Activated CD4-positive, alpha-beta memory T cell treated with anti-CD3 and anti-CD28 coated beads, Interleukin-2, amount 10 ng/mL, durations not matched to agents 7 days and 5 days (primary cell): ENCODE data around the gene CCDC134. TPM values are rescaled to one million over a fixed set of nuclear protein-coding genes. Genes with fewer than 3 reads are reported as not detected.

ENCODE experiments used
- CTCF ChIA-PET: fragments of 350-600 bp; sonication (Branson Sonifier 250); formaldehyde crosslinking; loops from one replicate; lab custom pipeline; 2021; ENCODE audit warnings: antibody characterized with exemption, inconsistent platforms; lab: Charles Lee
- POLR2A ChIA-PET: fragments of 350-600 bp; sonication (Branson Sonifier 250); formaldehyde crosslinking; loops from one replicate; lab custom pipeline; 2021; ENCODE audit warnings: antibody characterized with exemption; lab: Charles Lee
- DNase-seq: peaks from one replicate; pipeline ENCODE4 v3.0.0-alpha.2; 2020
- H3K27ac Mint-ChIP-seq: one replicate; pipeline ENCODE4 v1.8.0; 2021; ENCODE audit warnings: mild to moderate bottlenecking, mixed read lengths
- H3K27me3 Mint-ChIP-seq: one replicate; pipeline ENCODE4 v1.8.0; 2021; ENCODE audit warnings: mixed read lengths
- H3K36me3 Mint-ChIP-seq: one replicate; pipeline ENCODE4 v1.8.0; 2021; ENCODE audit warnings: low read depth, mixed read lengths
- H3K4me1 Mint-ChIP-seq: one replicate; pipeline ENCODE4 v1.8.0; 2021; ENCODE audit warnings: mixed read lengths
- H3K4me3 Mint-ChIP-seq: one replicate; pipeline ENCODE4 v1.8.0; 2021; ENCODE audit warnings: mild to moderate bottlenecking, mixed read lengths
- H3K9me3 Mint-ChIP-seq: one replicate; pipeline ENCODE4 v1.8.0; 2021; ENCODE audit warnings: mixed read lengths
- total RNA-seq, 2 experiments: library from RNA; stranded (reverse); gene quantifications; one replicate each; pipeline ENCODE4 v1.2.3, GENCODE V29; 2021

CCDC134 gene
- total RNA-seq, 2 experiments from 2014 or later, result 17.9 to 20.3 TPM

- DNase-seq, result no peak
- Mint-ChIP-seq H3K4me1 (peaks cover 16% of the 10 kb centered on the region), H3K4me3 (no peak overlapping the region), H3K27me3 (no peaks in the 10 kb centered on the region), H3K9me3 (no peaks in the 10 kb centered on the region), H3K36me3 (no peaks in the 10 kb centered on the region), H3K27ac (no peak overlapping the region)
- ChIA-PET CTCF (interaction anchor here (0.7 to 2.2 kb wide), 2 partner anchors 26 to 41 kb away, joined by 3 to 9 read pairs; no protein-coding TSS in a partner anchor), POLR2A (interaction anchor here (1.4 to 1.5 kb wide), 3 partner anchors 9 to 28 kb away, joined by 3 to 12 read pairs (median 7); partner anchors contain the start of gene CCDC134)
Observed at GRCh38 chr22:41772645-41773044, 27.8 kb upstream of the CCDC134 start.

GRCh38 chr22:41775338-41775737 lies 25.1 kb upstream of the CCDC134 start:
- Mint-ChIP-seq H3K4me3 (no peak overlapping the region), H3K36me3 (peaks cover 3% of the 10 kb centered on the region), H3K27ac (no peak overlapping the region), H3K9me3 (no peaks in the 10 kb centered on the region), H3K4me1 (peaks cover 26% of the 10 kb centered on the region), H3K27me3 (no peaks in the 10 kb centered on the region)
- POLR2A ChIA-PET, result interaction anchor here (0.8 kb wide), 1 partner anchor 25 kb away, joined by 3 read pairs; the partner anchor contains the start of gene CCDC134
- CTCF ChIA-PET, result interaction anchor here (0.7 kb wide), 1 partner anchor 538 kb away, joined by 4 read pairs; no protein-coding TSS in a partner anchor
- no peak for DNase-seq

- Mint-ChIP-seq H3K36me3 (peaks cover 3% of the 10 kb centered on the region), H3K9me3 (no peaks in the 10 kb centered on the region), H3K27ac (no peak overlapping the region), H3K4me1 (peaks cover 27% of the 10 kb centered on the region), H3K4me3 (no peak overlapping the region), H3K27me3 (no peaks in the 10 kb centered on the region)
- no peak for DNase-seq
- ChIA-PET POLR2A (interaction anchor here (0.8 kb wide), 2 partner anchors 8 to 25 kb away, joined by 3 read pairs; partner anchors contain the start of gene CCDC134), CTCF (no interaction called here)
Observed at GRCh38 chr22:41775976-41776375, 24.5 kb upstream of the CCDC134 start.

GRCh38 chr22:41776381-41776780 lies 24.1 kb upstream of the CCDC134 start:
- Mint-ChIP-seq H3K27me3 (no peaks in the 10 kb centered on the region), H3K27ac (no peak overlapping the region), H3K9me3 (no peaks in the 10 kb centered on the region), H3K4me1 (peaks cover 28% of the 10 kb centered on the region), H3K4me3 (no peak overlapping the region), H3K36me3 (peaks cover 5% of the 10 kb centered on the region)
- ChIA-PET POLR2A (interaction anchor here (0.8 to 9.1 kb wide), 3 partner anchors 9 to 24 kb away, joined by 3 to 366 read pairs (median 3); partner anchors contain the start of gene CCDC134), CTCF (interaction anchor here (1.3 kb wide), 1 partner anchor 79 kb away, joined by 3 read pairs; no protein-coding TSS in a partner anchor)
- DNase-seq, result no peak

GRCh38 chr22:41777749-41778425 lies 22.6 kb upstream of the CCDC134 start:
- Mint-ChIP-seq H3K9me3 (no peaks in the 10 kb centered on the region), H3K36me3 (peaks cover 17% of the 10 kb centered on the region), H3K4me3 (no peak overlapping the region), H3K27me3 (no peaks in the 10 kb centered on the region), H3K27ac (no peak overlapping the region), H3K4me1 (peaks cover 32% of the 10 kb centered on the region)
- no peak for DNase-seq
- CTCF ChIA-PET, result interaction anchor here (0.7 to 1.3 kb wide), 3 partner anchors 81 to 111 kb away, joined by 3 to 5 read pairs (median 4); no protein-coding TSS in a partner anchor
- POLR2A ChIA-PET, result interaction anchor here (9.1 kb wide), 1 partner anchor 20 kb away, joined by 366 read pairs; the partner anchor contains the start of gene CCDC134

- H3K27me3 Mint-ChIP-seq, result no peaks in the 10 kb centered on the region
- peaks cover 26% of the 10 kb centered on the region for H3K36me3 Mint-ChIP-seq
- H3K27ac Mint-ChIP-seq, result peak overlapping the region; percentile 97
- H3K4me1 Mint-ChIP-seq, result peaks cover 46% of the 10 kb centered on the region
- no peaks in the 10 kb centered on the region for H3K9me3 Mint-ChIP-seq
- H3K4me3 Mint-ChIP-seq, result peak overlapping the region; percentile 54
- no peak for DNase-seq
- CTCF ChIA-PET, result interaction anchor here (1.1 to 5.9 kb wide), 11 partner anchors 9 to 167 kb away, joined by 3 to 47 read pairs (median 7); partner anchors contain the start of genes CCDC134 and CENPM
- POLR2A ChIA-PET, result interaction anchor here (0.8 to 9.1 kb wide), 26 partner anchors 7 to 1185 kb away, joined by 3 to 366 read pairs (median 10); partner anchors contain the start of genes CCDC134, CENPM, DESI1 and MEI1
Observed at GRCh38 chr22:41779929-41780505, 20.5 kb upstream of the CCDC134 start.

GRCh38 chr22:41780746-41781505 lies 19.6 kb upstream of the CCDC134 start:
- peaks cover 46% of the 10 kb centered on the region for H3K4me1 Mint-ChIP-seq
- H3K36me3 Mint-ChIP-seq, result peaks cover 26% of the 10 kb centered on the region
- no peaks in the 10 kb centered on the region for H3K9me3 Mint-ChIP-seq
- H3K27me3 Mint-ChIP-seq, result no peaks in the 10 kb centered on the region
- DNase-seq, result peak; percentile 96
- ChIA-PET POLR2A (interaction anchor here (0.6 to 9.1 kb wide), 55 partner anchors 8 to 1184 kb away, joined by 3 to 366 read pairs (median 5); partner anchors contain the start of genes ACO2, CCDC134, CENPM and DESI1), CTCF (interaction anchor here (0.6 to 5.9 kb wide), 19 partner anchors 10 to 1211 kb away, joined by 3 to 47 read pairs (median 6); partner anchors contain the start of genes CCDC134, CENPM, PHF5A and SREBF2)
- peak overlapping the region; percentile 85 for H3K4me3 Mint-ChIP-seq
- H3K27ac Mint-ChIP-seq, result peak overlapping the region; percentile 97

- H3K36me3 Mint-ChIP-seq, result peaks cover 30% of the 10 kb centered on the region
- DNase-seq, result no peak
- CTCF ChIA-PET, result interaction anchor here (0.6 to 5.9 kb wide), 16 partner anchors 16 to 1210 kb away, joined by 3 to 47 read pairs (median 6); partner anchors contain the start of genes CCDC134, CENPM, PHF5A and SREBF2
- POLR2A ChIA-PET, result interaction anchor here (0.6 to 9.1 kb wide), 46 partner anchors 9 to 834 kb away, joined by 3 to 366 read pairs (median 6); partner anchors contain the start of genes ACO2, CCDC134, CENPM and DESI1
- H3K27ac Mint-ChIP-seq, result peak overlapping the region; percentile 97
- H3K27me3 Mint-ChIP-seq, result no peaks in the 10 kb centered on the region
- H3K4me1 Mint-ChIP-seq, result peaks cover 48% of the 10 kb centered on the region
- no peaks in the 10 kb centered on the region for H3K9me3 Mint-ChIP-seq
- H3K4me3 Mint-ChIP-seq, result peak overlapping the region; percentile 85
Observed at GRCh38 chr22:41781507-41781906, 19.0 kb upstream of the CCDC134 start.

GRCh38 chr22:41782316-41782715 lies 18.2 kb upstream of the CCDC134 start:
- Mint-ChIP-seq H3K27ac (peak overlapping the region; percentile 97), H3K4me3 (peak overlapping the region; percentile 85), H3K9me3 (no peaks in the 10 kb centered on the region), H3K36me3 (peaks cover 36% of the 10 kb centered on the region), H3K27me3 (no peaks in the 10 kb centered on the region), H3K4me1 (peaks cover 56% of the 10 kb centered on the region)
- peak; percentile 62 for DNase-seq
- CTCF ChIA-PET, result interaction anchor here (0.6 to 5.9 kb wide), 12 partner anchors 18 to 159 kb away, joined by 3 to 47 read pairs (median 4); partner anchors contain the start of genes CCDC134 and SREBF2
- POLR2A ChIA-PET, result interaction anchor here (0.9 to 9.1 kb wide), 30 partner anchors 9 to 833 kb away, joined by 3 to 366 read pairs (median 8); partner anchors contain the start of genes CCDC134, CENPM, DESI1 and MEI1

- Mint-ChIP-seq H3K4me1 (peaks cover 56% of the 10 kb centered on the region), H3K36me3 (peaks cover 36% of the 10 kb centered on the region), H3K9me3 (no peaks in the 10 kb centered on the region), H3K27me3 (no peaks in the 10 kb centered on the region), H3K4me3 (peak overlapping the region; percentile 85), H3K27ac (peak overlapping the region; percentile 97)
- no peak for DNase-seq
- ChIA-PET POLR2A (interaction anchor here (0.9 to 9.1 kb wide), 17 partner anchors 9 to 216 kb away, joined by 3 to 366 read pairs (median 16); partner anchors contain the start of genes CCDC134, CENPM, DESI1 and MEI1), CTCF (interaction anchor here (0.6 to 5.9 kb wide), 8 partner anchors 18 to 158 kb away, joined by 3 to 47 read pairs (median 3); partner anchors contain the start of gene CCDC134)
Observed at GRCh38 chr22:41782751-41783150, 17.7 kb upstream of the CCDC134 start.

GRCh38 chr22:41787331-41787730 lies 13.1 kb upstream of the CCDC134 start:
- CTCF ChIA-PET, result interaction anchor here (0.9 to 1.8 kb wide), 5 partner anchors 13 to 153 kb away, joined by 4 to 6 read pairs (median 5); partner anchors contain the start of gene CCDC134
- POLR2A ChIA-PET, result interaction anchor here (0.9 to 6.7 kb wide), 3 partner anchors 13 to 153 kb away, joined by 4 to 59 read pairs (median 4); partner anchors contain the start of gene CCDC134
- Mint-ChIP-seq H3K9me3 (no peaks in the 10 kb centered on the region), H3K4me3 (no peak overlapping the region), H3K27ac (no peak overlapping the region), H3K36me3 (peaks cover 51% of the 10 kb centered on the region), H3K4me1 (peaks cover 42% of the 10 kb centered on the region), H3K27me3 (no peaks in the 10 kb centered on the region)
- no peak for DNase-seq
